Measurements from ENCODE around the gene TBC1D2. TPM values are rescaled to one million over a fixed set of nuclear protein-coding genes. Genes with fewer than 3 reads are reported as not detected.

The TBC1D2 gene
- total RNA-seq, 3 donors from 2014 or later (not counting 1 experiment from before 2014, with no cell fraction given) = 5.0 to 8.9 (median 7.0) TPM

DNA sequence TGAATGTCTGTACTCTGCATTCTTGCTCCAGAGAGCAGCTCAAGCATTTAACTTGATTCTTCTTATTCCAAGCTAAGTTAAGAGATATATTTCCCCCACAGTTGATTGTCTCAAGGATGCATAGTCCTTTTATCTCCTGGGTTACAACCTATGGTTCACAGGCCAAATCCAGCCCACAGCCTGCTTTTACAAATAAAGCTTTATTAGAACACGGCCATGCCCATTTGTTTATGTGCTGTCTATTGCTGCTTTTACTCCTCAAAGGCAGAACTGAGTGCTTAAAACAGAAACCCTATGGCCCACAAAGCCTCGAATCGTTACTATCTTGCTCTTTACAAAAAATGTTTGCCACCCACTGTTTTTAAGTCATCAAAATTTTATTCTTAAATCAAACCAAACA, 25.8 kb downstream of the TBC1D2 start:
- Histone ChIP-seq H3K36me3 (ENCODE audit: control insufficient read depth, insufficient read depth, low read length) (peaks cover 30% of the 10 kb centered on the region), H3K4me3 (ENCODE audit: low read length) (no peak overlapping the region), H3K9me3 (ENCODE audit: control insufficient read depth, insufficient read depth, low read length) (no peaks in the 10 kb centered on the region), H3K27me3 (ENCODE audit: control insufficient read depth, insufficient read depth, low read length) (no peaks in the 10 kb centered on the region), H3K27ac (ENCODE audit: low read length) (no peak overlapping the region), H3K4me1 (ENCODE audit: control insufficient read depth, insufficient read depth, low read length) (no peaks in the 10 kb centered on the region)
- Mint-ChIP-seq H3K36me3 (peaks cover 8% of the 10 kb centered on the region), H3K27ac (no peak overlapping the region), H3K9me3 (no peaks in the 10 kb centered on the region), H3K4me1 (no peaks in the 10 kb centered on the region), H3K27me3 (ENCODE audit: low read depth in 2 of 2) (no peaks in the 10 kb centered on the region), H3K4me3 (no peak overlapping the region)
- no peak for DNase-seq
- TF ChIP-seq, protein P1, sequence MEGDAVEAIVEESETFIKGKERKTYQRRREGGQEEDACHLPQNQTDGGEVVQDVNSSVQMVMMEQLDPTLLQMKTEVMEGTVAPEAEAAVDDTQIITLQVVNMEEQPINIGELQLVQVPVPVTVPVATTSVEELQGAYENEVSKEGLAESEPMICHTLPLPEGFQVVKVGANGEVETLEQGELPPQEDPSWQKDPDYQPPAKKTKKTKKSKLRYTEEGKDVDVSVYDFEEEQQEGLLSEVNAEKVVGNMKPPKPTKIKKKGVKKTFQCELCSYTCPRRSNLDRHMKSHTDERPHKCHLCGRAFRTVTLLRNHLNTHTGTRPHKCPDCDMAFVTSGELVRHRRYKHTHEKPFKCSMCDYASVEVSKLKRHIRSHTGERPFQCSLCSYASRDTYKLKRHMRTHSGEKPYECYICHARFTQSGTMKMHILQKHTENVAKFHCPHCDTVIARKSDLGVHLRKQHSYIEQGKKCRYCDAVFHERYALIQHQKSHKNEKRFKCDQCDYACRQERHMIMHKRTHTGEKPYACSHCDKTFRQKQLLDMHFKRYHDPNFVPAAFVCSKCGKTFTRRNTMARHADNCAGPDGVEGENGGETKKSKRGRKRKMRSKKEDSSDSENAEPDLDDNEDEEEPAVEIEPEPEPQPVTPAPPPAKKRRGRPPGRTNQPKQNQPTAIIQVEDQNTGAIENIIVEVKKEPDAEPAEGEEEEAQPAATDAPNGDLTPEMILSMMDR (IDR thresholded peaks at IDR 0.05) = no peak
- intact Hi-C loops (cut with micrococcal nuclease) = no loop called here
- WGBS (ENCODE audit: insufficient coverage) = 72% methylated on average over 3 of the region's 3 CpGs
- no peak for ATAC-seq

DNA sequence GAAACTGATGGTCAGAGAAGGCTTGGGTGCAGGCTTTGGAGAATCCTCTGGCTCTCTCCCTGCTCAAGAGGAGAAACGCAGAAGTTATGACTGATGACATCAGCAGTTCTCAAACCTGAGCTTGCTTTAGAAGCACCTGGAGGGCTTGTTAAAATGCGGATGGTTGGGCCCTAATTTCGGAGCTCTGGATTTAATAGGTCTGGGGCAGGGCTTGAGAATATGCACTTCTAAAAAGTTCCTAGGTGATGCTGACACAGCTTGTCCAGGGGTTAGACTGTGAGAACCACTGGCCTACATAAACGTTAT, 26.4 kb downstream of the TBC1D2 start:
- H3K36me3 Mint-ChIP-seq = peaks cover 5% of the 10 kb centered on the region
- no peak for ATAC-seq

DNA sequence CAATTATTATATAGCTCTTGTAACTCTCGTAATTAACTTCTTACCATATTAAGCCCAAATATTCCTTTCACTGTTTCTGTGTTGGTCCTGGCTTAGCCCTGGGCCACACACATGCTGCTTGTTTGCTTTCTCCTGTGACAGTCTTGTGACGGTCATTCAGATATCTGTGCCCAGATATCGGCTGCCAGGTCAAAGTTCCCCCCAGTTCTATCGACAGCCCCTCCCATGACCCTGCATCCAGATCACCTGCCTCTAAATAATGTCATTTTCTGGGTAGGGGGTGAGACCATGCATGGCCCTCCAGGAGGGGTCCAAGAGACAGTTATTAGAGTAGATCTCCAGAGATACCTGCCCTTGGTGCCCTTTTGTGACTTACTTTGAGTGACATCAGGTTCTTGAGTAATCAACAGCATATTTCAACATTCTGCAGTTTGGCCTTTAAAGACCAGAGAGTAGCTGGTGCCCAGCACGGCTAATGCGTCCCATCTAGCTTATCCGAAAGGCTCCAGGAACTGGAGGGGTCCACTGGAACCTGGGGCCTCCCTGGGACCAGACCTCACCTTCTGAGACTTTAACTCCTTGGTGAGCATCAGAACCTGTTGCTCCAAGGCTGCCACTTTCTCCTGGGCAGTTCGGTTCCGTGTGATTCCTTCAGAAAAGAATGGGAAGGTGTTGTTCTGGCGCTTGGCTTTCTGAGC, 26.9 kb downstream of the TBC1D2 start:
- Mint-ChIP-seq H3K36me3 (peaks cover under 1% of the 10 kb centered on the region), H3K9me3 (no peaks in the 10 kb centered on the region), H3K27ac (no peak overlapping the region), H3K27me3 (ENCODE audit: low read depth in 2 of 2) (no peaks in the 10 kb centered on the region), H3K4me3 (no peak overlapping the region), H3K4me1 (no peaks in the 10 kb centered on the region)
- no peaks in the 10 kb centered on the region for H3K27me3 ChIP-seq (ENCODE audit: control insufficient read depth, insufficient read depth, low read length)
- peaks cover 30% of the 10 kb centered on the region for H3K36me3 ChIP-seq (ENCODE audit: control insufficient read depth, insufficient read depth, low read length)
- no peak overlapping the region for H3K27ac ChIP-seq (ENCODE audit: low read length)
- H3K4me3 ChIP-seq (ENCODE audit: low read length) = no peak overlapping the region
- intact Hi-C loops (cut with micrococcal nuclease) = no loop called here
- no peak for DNase-seq
- H3K4me1 ChIP-seq (ENCODE audit: control insufficient read depth, insufficient read depth, low read length) = no peaks in the 10 kb centered on the region
- TF ChIP-seq, protein P1 (IDR thresholded peaks at IDR 0.05) = no peak
- WGBS (ENCODE audit: insufficient coverage) = 96% methylated on average over 10 of the region's 10 CpGs
- no peaks in the 10 kb centered on the region for H3K9me3 ChIP-seq (ENCODE audit: control insufficient read depth, insufficient read depth, low read length)
- ATAC-seq = no peak

More for the DNA sequence above, 26.4 kb downstream of the TBC1D2 start:
- H3K27ac Mint-ChIP-seq = no peak overlapping the region
- H3K4me1 ChIP-seq (ENCODE audit: control insufficient read depth, insufficient read depth, low read length) = no peaks in the 10 kb centered on the region
- no peaks in the 10 kb centered on the region for H3K9me3 Mint-ChIP-seq
- H3K27me3 Mint-ChIP-seq (ENCODE audit: low read depth in 2 of 2) = no peaks in the 10 kb centered on the region
- H3K4me3 Mint-ChIP-seq = no peak overlapping the region
- no peak overlapping the region for H3K4me3 ChIP-seq (ENCODE audit: low read length)
- H3K9me3 ChIP-seq (ENCODE audit: control insufficient read depth, insufficient read depth, low read length) = no peaks in the 10 kb centered on the region
- TF ChIP-seq, protein P1 (IDR thresholded peaks at IDR 0.05) = no peak
- no peak overlapping the region for H3K27ac ChIP-seq (ENCODE audit: low read length)
- WGBS (ENCODE audit: insufficient coverage) = 91% methylated on average over 4 of the region's 4 CpGs
- no peaks in the 10 kb centered on the region for H3K4me1 Mint-ChIP-seq
- no peaks in the 10 kb centered on the region for H3K27me3 ChIP-seq (ENCODE audit: control insufficient read depth, insufficient read depth, low read length)
- DNase-seq = no peak
- intact Hi-C loops (cut with micrococcal nuclease) = no loop called here
- H3K36me3 ChIP-seq (ENCODE audit: control insufficient read depth, insufficient read depth, low read length) = peaks cover 30% of the 10 kb centered on the region

GRCh38 chr9:98227883-98228282, 27.6 kb downstream of the TBC1D2 start:
- Histone ChIP-seq H3K27ac (ENCODE audit: low read length) (no peak overlapping the region), H3K27me3 (ENCODE audit: control insufficient read depth, insufficient read depth, low read length) (no peaks in the 10 kb centered on the region), H3K4me3 (ENCODE audit: low read length) (no peak overlapping the region), H3K9me3 (ENCODE audit: control insufficient read depth, insufficient read depth, low read length) (no peaks in the 10 kb centered on the region), H3K4me1 (ENCODE audit: control insufficient read depth, insufficient read depth, low read length) (no peaks in the 10 kb centered on the region), H3K36me3 (ENCODE audit: control insufficient read depth, insufficient read depth, low read length) (peaks cover 28% of the 10 kb centered on the region)
- TF ChIP-seq, protein P1 (IDR thresholded peaks at IDR 0.05) = no peak
- intact Hi-C loops (cut with micrococcal nuclease) = no loop called here
- Mint-ChIP-seq H3K9me3 (no peaks in the 10 kb centered on the region), H3K4me1 (peaks cover 0 to 4% of the 10 kb centered on the region in 2 donors), H3K27me3 (ENCODE audit: low read depth in 2 of 2) (no peaks in the 10 kb centered on the region), H3K27ac (no peak overlapping the region), H3K4me3 (no peak overlapping the region), H3K36me3 (no peaks in the 10 kb centered on the region)
- WGBS (ENCODE audit: insufficient coverage) = 95% methylated on average over 6 of the region's 7 CpGs
- ATAC-seq = no peak
- DNase-seq = no peak
